Stimulated activated CD8-positive, alpha-beta memory T cell treated with anti-CD3 and anti-CD28 coated beads, Interleukin-12 subunit alpha, Interleukin-12 subunit beta, amount 100 ng/mL, for 24 hours (primary cell): Measurements from ENCODE around the gene PRDM16.

Experiments
- DNase-seq: peaks from one replicate; pipeline ENCODE4 v3.0.0-alpha.2; 2020; ENCODE audit errors: extremely low read depth

Gene PRDM16

GRCh38 chr1:3321559-3322449 lies 252.8 kb downstream of the PRDM16 start:
- DNase-seq = no peak

GRCh38 chr1:3322450-3323020 lies 253.5 kb downstream of the PRDM16 start:
- DNase-seq = no peak

GRCh38 chr1:3323021-3323795 lies 254.2 kb downstream of the PRDM16 start:
- DNase-seq = no peak

GRCh38 chr1:3323796-3324703 lies 255.0 kb downstream of the PRDM16 start:
- no peak for DNase-seq

GRCh38 chr1:3324704-3325535 lies 255.9 kb downstream of the PRDM16 start:
- no peak for DNase-seq

- DNase-seq = no peak
Measured at GRCh38 chr1:3326516-3327388, 257.7 kb downstream of the PRDM16 start.

- DNase-seq = no peak
Measured at GRCh38 chr1:3327389-3327702, 258.3 kb downstream of the PRDM16 start.

GRCh38 chr1:3327936-3328590 lies 259.1 kb downstream of the PRDM16 start:
- no peak for DNase-seq

- DNase-seq = no peak
Measured at GRCh38 chr1:3329640-3330281, 260.8 kb downstream of the PRDM16 start.

GRCh38 chr1:3330771-3331245 lies 261.8 kb downstream of the PRDM16 start:
- no peak for DNase-seq

- no peak for DNase-seq
Measured at GRCh38 chr1:3331564-3331963, 262.6 kb downstream of the PRDM16 start.

- DNase-seq = no peak
Measured at GRCh38 chr1:3332043-3332442, 263.0 kb downstream of the PRDM16 start.

- DNase-seq = no peak
Measured at GRCh38 chr1:3332662-3333061, 263.7 kb downstream of the PRDM16 start.

- no peak for DNase-seq
Measured at GRCh38 chr1:3333903-3334302, 264.9 kb downstream of the PRDM16 start.

- no peak for DNase-seq
Measured at GRCh38 chr1:3334366-3334765, 265.4 kb downstream of the PRDM16 start.

- no peak for DNase-seq
Measured at GRCh38 chr1:3335754-3336640, 267.0 kb downstream of the PRDM16 start.
